Mucosa of descending colon (tissue), 3 donors: ENCODE measurements around the gene TRAPPC6A. TPM values are rescaled to one million over a fixed set of nuclear protein-coding genes. Genes with fewer than 3 reads are reported as not detected.

Experiments
- ATAC-seq: fragments of 200-7000 bp; cut with Tn5 transposase; one replicate; pipeline ENCODE4 v1.9.1; 2020; ENCODE audit warnings: mild to moderate bottlenecking, moderate library complexity
- DNase-seq, 3 donors: peaks; one replicate each; pipeline ENCODE4 v3.0.0-alpha.2; 2020
- H3K36me3 ChIP-seq: fragments of 200-600 bp; one replicate; pipeline ENCODE4 v1.8.0; 2021; ENCODE audit warnings: low read depth, mild to moderate bottlenecking
- H3K4me1 ChIP-seq: fragments of 200-600 bp; one replicate; pipeline ENCODE4 v1.8.0; 2021; ENCODE audit warnings: low read depth, mild to moderate bottlenecking
- H3K4me3 ChIP-seq: fragments of 200-600 bp; one replicate; pipeline ENCODE4 v1.8.0; 2021; ENCODE audit warnings: mild to moderate bottlenecking
- H3K9me3 ChIP-seq: fragments of 200-600 bp; one replicate; pipeline ENCODE4 v1.8.0; 2021; ENCODE audit warnings: mild to moderate bottlenecking
- CTCF ChIP-seq: fragments of 200-600 bp; IDR thresholded peaks from one replicate; pipeline ENCODE4 v1.8.0; 2022; ENCODE audit warnings: antibody characterized with exemption, mild to moderate bottlenecking
- intact Hi-C, 2 donors: fragments of 100-400 bp; cut with DNase I in 1 of 2; cut with micrococcal nuclease in 1 of 2; formaldehyde crosslinking; loops; one replicate each; pipeline versions ENCODE4 v1.11.0 to v1.11.1; 2022; cut with DNase I, micrococcal nuclease
- total RNA-seq, 3 donors: library from RNA; stranded (reverse); fragmentation: NEBNext Ultra II Directional in 2 of 3; extraction: Animal tissue kit (Norgen Biotek cat#: 25700) in 2 of 3; gene quantifications; one replicate each; pipeline versions ENCODE4 v1.2.1 to v1.2.4, GENCODE V29; 2021 to 2023
- donor health status: DM: no; HTN: no; CAD: no; lungs with moderate emphysema.
- donor health status: DM: no; HTN: no; CAD: no.
- donor health status: DM: no; HTN: yes; CAD: no.

TRAPPC6A gene
- total RNA-seq, 3 donors from 2014 or later: 29.0 to 45.1 (median 37.4) TPM

GRCh38 chr19:45125975-45126493 is 52.0 kb downstream of the TRAPPC6A start:
- H3K4me1 ChIP-seq: peaks cover 12% of the 10 kb centered on the region
- intact Hi-C loops: no loop called here
- peak; percentile 71 to 91 (median 88) for DNase-seq
- peak; percentile 92 for ATAC-seq
- no peak overlapping the region for H3K4me3 ChIP-seq
- TF ChIP-seq CTCF: peak; percentile 56
- no peaks in the 10 kb centered on the region for H3K36me3 ChIP-seq
- no peaks in the 10 kb centered on the region for H3K9me3 ChIP-seq

DNA sequence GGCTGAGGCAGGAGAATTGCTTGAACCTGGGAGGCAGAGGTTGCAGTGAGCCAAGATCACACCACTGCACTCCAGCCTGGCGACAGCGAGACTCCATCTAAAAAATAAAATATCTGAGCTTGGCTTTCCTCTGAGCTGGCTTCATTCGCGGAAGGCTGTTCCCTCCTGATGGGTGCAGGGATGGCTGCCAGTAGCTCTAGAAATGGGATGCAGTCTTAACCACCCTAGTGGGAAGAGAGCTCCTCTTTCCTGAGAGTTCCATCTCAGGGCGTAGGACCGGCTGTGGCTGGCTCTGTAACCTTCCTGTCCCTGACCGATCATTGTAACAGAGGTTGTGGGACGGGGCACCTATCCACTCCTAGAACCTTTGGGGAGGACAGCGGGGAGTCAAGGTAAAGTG is 52.7 kb downstream of the TRAPPC6A start:
- TF ChIP-seq CTCF: no peak
- intact Hi-C loops: no loop called here
- Histone ChIP-seq H3K4me1 (peaks cover 12% of the 10 kb centered on the region), H3K36me3 (no peaks in the 10 kb centered on the region), H3K9me3 (no peaks in the 10 kb centered on the region), H3K4me3 (no peak overlapping the region)
- no peak for DNase-seq
- no peak for ATAC-seq

- intact Hi-C loops: no loop called here
- peaks cover 18% of the 10 kb centered on the region for H3K4me1 ChIP-seq
- DNase-seq: no peak
- TF ChIP-seq CTCF: no peak
- no peak overlapping the region for H3K4me3 ChIP-seq
- no peak for ATAC-seq
- no peaks in the 10 kb centered on the region for H3K36me3 ChIP-seq
- H3K9me3 ChIP-seq: no peaks in the 10 kb centered on the region
Measured at GRCh38 chr19:45124021-45124420, 54.0 kb downstream of the TRAPPC6A start.

DNA sequence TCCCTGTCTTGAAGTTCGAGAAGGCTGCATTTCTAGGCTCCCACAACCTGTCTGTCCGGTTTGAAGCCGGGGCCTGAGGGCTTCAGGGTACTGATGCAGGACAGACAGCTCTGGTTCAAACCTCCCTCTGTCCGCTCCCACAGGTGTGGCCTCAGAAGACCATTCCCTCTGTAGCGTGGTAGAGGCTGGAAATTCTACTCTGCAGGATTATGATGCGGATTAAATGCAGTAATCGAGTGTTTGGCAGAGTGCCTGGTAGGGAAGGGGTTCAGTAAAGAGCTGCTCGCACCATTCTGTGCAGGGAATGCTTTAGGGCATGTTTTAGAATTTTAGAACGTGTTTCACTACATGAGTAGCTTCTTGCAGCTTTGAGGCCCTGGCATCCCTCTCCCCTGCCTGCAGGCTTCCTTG is 54.6 kb downstream of the TRAPPC6A start:
- no peak for ATAC-seq
- peak in 1 of 3 donors; percentile 34 for DNase-seq
- Histone ChIP-seq H3K4me3 (no peak overlapping the region), H3K9me3 (no peaks in the 10 kb centered on the region), H3K36me3 (no peaks in the 10 kb centered on the region), H3K4me1 (peaks cover 24% of the 10 kb centered on the region)
- intact Hi-C loops: no loop called here
- no peak for TF ChIP-seq CTCF

DNA sequence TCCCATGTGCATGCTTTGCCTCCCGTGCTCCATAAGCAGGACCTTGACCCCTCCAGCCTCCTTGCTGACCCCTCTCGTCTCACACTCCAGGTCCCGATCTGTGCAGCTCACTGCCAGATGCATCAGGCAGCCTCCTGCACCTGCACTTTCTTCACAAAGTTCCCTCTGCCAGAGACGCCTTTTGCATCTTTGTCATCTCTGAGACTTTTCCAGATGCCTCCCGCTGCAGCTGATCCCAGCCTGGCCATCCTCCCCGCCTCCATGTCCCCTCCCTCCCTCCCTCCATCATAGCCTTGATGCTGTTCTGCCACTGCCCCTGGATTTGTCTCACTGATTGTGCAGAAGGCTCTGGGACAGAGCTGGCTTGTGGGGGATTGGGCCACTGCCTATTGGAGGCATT is 55.2 kb downstream of the TRAPPC6A start:
- DNase-seq: no peak
- intact Hi-C loops: no loop called here
- H3K9me3 ChIP-seq: no peaks in the 10 kb centered on the region
- TF ChIP-seq CTCF: no peak
- no peaks in the 10 kb centered on the region for H3K36me3 ChIP-seq
- ATAC-seq: no peak
- H3K4me3 ChIP-seq: no peak overlapping the region
- peaks cover 30% of the 10 kb centered on the region for H3K4me1 ChIP-seq

DNA sequence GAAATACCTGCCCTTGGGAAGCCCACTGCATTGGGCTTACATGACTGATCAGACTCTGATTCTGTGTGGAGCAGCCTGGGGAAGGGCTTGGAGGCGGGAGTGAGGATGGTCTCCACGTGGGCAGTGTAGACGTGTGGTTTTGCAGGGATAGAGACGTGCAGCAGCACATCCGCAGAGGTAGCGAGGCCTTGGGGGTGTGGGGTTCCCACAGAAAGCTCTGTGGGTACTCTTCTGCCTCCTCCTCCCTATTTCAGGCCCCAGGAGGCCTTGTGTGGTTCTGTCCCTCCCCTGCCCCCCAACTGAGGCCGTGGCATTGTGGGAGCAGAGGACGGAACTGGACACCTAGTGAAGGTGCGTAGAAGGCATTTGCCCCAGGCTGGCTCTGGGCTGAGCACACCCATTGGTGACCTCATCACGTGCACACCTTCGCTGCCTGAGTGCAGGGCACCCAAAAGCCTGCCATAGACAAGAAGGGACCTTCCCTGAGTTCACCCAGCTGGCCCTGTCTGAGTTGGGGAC is 56.2 kb downstream of the TRAPPC6A start:
- intact Hi-C loops: no loop called here
- Histone ChIP-seq H3K9me3 (no peaks in the 10 kb centered on the region), H3K36me3 (no peaks in the 10 kb centered on the region), H3K4me1 (peaks cover 40% of the 10 kb centered on the region), H3K4me3 (no peak overlapping the region)
- DNase-seq (no peak), ATAC-seq (no peak)
- no peak for TF ChIP-seq CTCF
